Gastroesophageal sphincter (tissue), 4 donors: Measurements from ENCODE around the gene SGMS2. TPM values are rescaled to one million over a fixed set of nuclear protein-coding genes. Genes with fewer than 3 reads are reported as not detected.
"Not testable (repeated sequence)": the region's sequence is repeated elsewhere in the genome, so short reads cannot be mapped to it uniquely, and the experiment has no call there.

Source experiments
- ATAC-seq: fragments of 150-250 bp; one replicate; pipeline ENCODE4 v1.9.1; 2016; ENCODE audit warnings: mild to moderate bottlenecking, moderate library complexity
- H3K27ac ChIP-seq, 4 donors: fragments of 200-600 bp; sonication (generic) in 3 of 4; 1 replicate in 3 of 4; 2 replicates in 1 of 4; pipeline ENCODE4 v1.5.1; 2016 to 2019
- H3K27me3 ChIP-seq: fragments of 200-600 bp; sonication (generic); one replicate; pipeline ENCODE4 v1.5.1; 2019
- H3K36me3 ChIP-seq, 2 donors: fragments of 200-600 bp; sonication (generic); one replicate each; pipeline ENCODE4 v1.5.1; 2019; ENCODE audit warnings: control low read depth in 1 of 2
- H3K4me1 ChIP-seq, 3 donors: fragments of 200-600 bp; sonication (generic); 1 replicate in 2 of 3; 2 replicates in 1 of 3; pipeline ENCODE4 v1.5.1; 2016 to 2019; ENCODE audit warnings: control low read depth in 2 of 3
- H3K4me3 ChIP-seq, 2 donors: fragments of 200-600 bp; sonication (generic); one replicate each; pipeline ENCODE4 v1.5.1; 2019; ENCODE audit warnings: mild to moderate bottlenecking in 1 of 2, moderate library complexity in 1 of 2
- H3K9me3 ChIP-seq, 3 donors: fragments of 200-600 bp; sonication (generic); one replicate each; pipeline ENCODE4 v1.5.1; 2017 to 2019; ENCODE audit warnings: control low read depth in 2 of 3
- CTCF ChIP-seq, 4 experiments: fragments of 200-600 bp in 2 of 4; fragments of 450-650 bp in 2 of 4; sonication (generic) in 1 of 4; IDR thresholded peaks; one replicate each; pipeline ENCODE4 v1.5.1; 2017 to 2019; ENCODE audit warnings: antibody characterized with exemption in 4 of 4, mild to moderate bottlenecking in 2 of 4, moderate library complexity in 2 of 4
- EP300 ChIP-seq: sonication (generic); formaldehyde crosslinking; IDR thresholded peaks from one replicate; pipeline ENCODE4 v1.6.1; 2017; ENCODE audit warnings: antibody characterized with exemption, mild to moderate bottlenecking
- POLR2A ChIP-seq, 2 donors: fragments of 450-650 bp; IDR thresholded peaks; one replicate each; pipeline ENCODE4 v1.6.1; 2017; ENCODE audit warnings: antibody characterized with exemption in 2 of 2, mild to moderate bottlenecking in 2 of 2, moderate library complexity in 1 of 2
- POLR2AphosphoS5 ChIP-seq: sonication (generic); formaldehyde crosslinking; IDR thresholded peaks from one replicate; pipeline ENCODE4 v1.6.1; 2017; ENCODE audit warnings: antibody characterized with exemption
- WGBS, 2 donors: methylation state at CpG; one replicate each; pipeline ENCODE4 v1.1.5; 2018; ENCODE audit warnings: low coverage in 1 of 2; 5-methylcytosine and 5-hydroxymethylcytosine counted together
- total RNA-seq, 4 donors: library from RNA; depleted of rRNA; stranded (reverse); fragments of >200 nt; gene quantifications; one replicate each; pipeline ENCODE4 v1.1.0, GENCODE V29; 2016

SGMS2 gene
- total RNA-seq, 4 donors from 2014 or later = 170 to 499 (median 277) TPM

DNA sequence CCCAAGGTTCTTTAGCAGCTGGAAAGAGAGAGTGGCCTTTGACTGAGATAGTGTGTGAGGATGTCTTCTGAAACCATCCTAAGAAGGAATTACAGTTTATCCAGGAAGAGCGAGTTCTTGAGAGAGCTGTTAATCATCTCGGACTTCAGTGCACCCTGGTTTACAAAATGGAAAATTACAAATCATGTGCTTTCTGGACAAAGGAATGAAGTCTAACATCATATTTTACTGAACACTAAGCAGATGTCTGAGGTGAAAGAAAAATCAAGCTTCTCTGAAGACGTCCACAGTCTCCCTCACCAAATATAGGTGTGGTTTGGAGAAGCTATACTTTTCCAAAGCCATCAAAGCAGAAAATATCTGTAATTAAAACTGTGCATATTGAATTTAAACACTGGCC is 75.8 kb downstream of the SGMS2 start:
- no peak for TF ChIP-seq CTCF (IDR thresholded peaks at IDR 0.05)
- no peak for TF ChIP-seq EP300
- no peak for TF ChIP-seq POLR2A (IDR thresholded peaks at IDR 0.05)
- peak; percentile 45 for TF ChIP-seq POLR2AphosphoS5
- peak; percentile 42 for ATAC-seq
- Histone ChIP-seq H3K9me3 (no peaks in the 10 kb centered on the region), H3K4me1 (peaks cover 14 to 70% (median 31%) of the 10 kb centered on the region in 3 donors), H3K4me3 (no peak overlapping the region), H3K36me3 (peaks cover 0 to 8% of the 10 kb centered on the region in 2 donors), H3K27ac (peak overlapping the region; percentile 77 to 91 (median 86)), H3K27me3 (no peaks in the 10 kb centered on the region)
- 29 to 47% methylated on average over 3 of the region's 3 CpGs for WGBS, 2 donors

DNA sequence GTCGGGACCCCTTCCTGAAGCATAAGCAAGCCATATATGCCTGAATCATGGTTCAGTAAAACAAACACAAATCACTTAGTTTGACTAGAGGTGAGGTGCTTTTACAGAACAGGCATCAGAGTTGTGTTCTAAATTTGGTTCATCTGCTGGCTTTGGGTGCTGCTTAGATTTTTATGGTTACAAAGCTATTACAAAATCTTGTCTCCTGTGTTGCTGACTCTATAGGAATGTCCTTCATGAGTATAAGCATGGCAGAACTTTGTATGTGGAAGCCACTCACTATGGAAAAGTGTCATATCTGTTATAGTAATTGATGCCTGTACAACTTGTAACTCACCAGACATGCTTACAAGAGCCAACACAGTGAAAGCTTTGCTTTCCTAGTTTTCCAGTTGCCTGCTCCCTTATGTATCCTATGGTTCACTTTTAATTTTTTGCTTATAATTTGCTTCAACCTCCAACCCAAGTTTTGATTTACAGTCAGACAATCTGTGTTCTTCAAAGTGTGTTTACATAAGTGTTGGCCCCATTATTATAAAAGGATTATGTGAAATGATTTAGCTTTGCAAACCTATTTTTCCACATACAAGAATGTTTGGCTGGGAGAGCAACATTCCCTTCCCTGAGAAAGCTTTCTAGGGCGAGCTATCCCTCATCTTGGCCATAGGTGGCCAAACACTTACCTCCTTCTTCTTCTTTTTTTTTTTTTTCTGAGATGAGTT is 76.6 kb downstream of the SGMS2 start:
- peak; percentile 52 for ATAC-seq
- no peaks in the 10 kb centered on the region for H3K9me3 ChIP-seq
- no peaks in the 10 kb centered on the region for H3K27me3 ChIP-seq
- no peak overlapping the region for H3K4me3 ChIP-seq
- H3K4me1 ChIP-seq = peaks cover 9 to 62% (median 29%) of the 10 kb centered on the region in 3 donors
- peaks cover 0 to 8% of the 10 kb centered on the region in 2 donors for H3K36me3 ChIP-seq
- 39 to 44% methylated on average over 1 to 2 of the region's 2 CpGs for WGBS, 2 donors
- H3K27ac ChIP-seq = peak overlapping the region; percentile 77 to 91 (median 86)
- TF ChIP-seq CTCF (IDR thresholded peaks at IDR 0.05) = peak in 1 of 4 experiments; percentile 41
- peak; percentile 27 for TF ChIP-seq POLR2AphosphoS5
- TF ChIP-seq POLR2A (IDR thresholded peaks at IDR 0.05) = no peak
- no peak for TF ChIP-seq EP300

GRCh38 chr4:107902715-107903114 is 78.0 kb downstream of the SGMS2 start:
- Histone ChIP-seq H3K36me3 (peaks cover 0 to 8% of the 10 kb centered on the region in 2 donors), H3K27me3 (no peaks in the 10 kb centered on the region), H3K9me3 (no peaks in the 10 kb centered on the region), H3K4me1 (peaks cover 9 to 54% (median 20%) of the 10 kb centered on the region in 3 donors), H3K4me3 (no peak overlapping the region), H3K27ac (peak overlapping the region; percentile 77 to 91 (median 86))
- WGBS, 2 donors = 67 to 74% methylated on average over 2 of the region's 2 CpGs
- ATAC-seq = no peak
- TF ChIP-seq EP300 = no peak

DNA sequence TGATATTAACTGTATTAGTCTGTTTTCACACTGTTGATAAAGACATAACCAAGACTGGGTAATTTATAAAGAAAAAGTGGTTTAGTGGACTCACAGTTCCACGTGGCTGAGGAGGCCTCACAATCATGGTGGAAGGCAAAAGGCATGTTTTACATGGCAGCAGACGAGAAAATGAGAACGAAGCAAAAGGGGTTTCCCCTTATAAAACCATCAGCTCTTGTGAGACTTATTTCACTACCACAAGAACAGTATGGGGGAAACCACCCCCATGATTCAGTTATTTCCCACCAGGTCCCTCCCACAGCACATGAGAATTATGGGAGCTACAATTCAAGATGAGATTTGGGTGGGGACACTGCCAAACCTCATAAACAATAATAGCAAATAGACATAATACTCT is 80.3 kb downstream of the SGMS2 start:
- ATAC-seq, H3K27me3 ChIP-seq, H3K4me3 ChIP-seq, H3K9me3 ChIP-seq, H3K27ac ChIP-seq: not testable (repeated sequence)
- Histone ChIP-seq H3K4me1 (peaks cover 2 to 37% (median 11%) of the 10 kb centered on the region in 3 donors), H3K36me3 (peaks cover 0 to 32% of the 10 kb centered on the region in 2 donors)
- 70 to 86% methylated on average over 3 of the region's 3 CpGs for WGBS, 2 donors

GRCh38 chr4:107906458-107907100 is 81.8 kb downstream of the SGMS2 start:
- H3K27me3 ChIP-seq = no peaks in the 10 kb centered on the region
- H3K4me3 ChIP-seq = no peak overlapping the region
- no peak for TF ChIP-seq EP300
- TF ChIP-seq CTCF (IDR thresholded peaks at IDR 0.05) = no peak
- no peak for TF ChIP-seq POLR2AphosphoS5
- no peak for TF ChIP-seq POLR2A (IDR thresholded peaks at IDR 0.05)
- no peaks in the 10 kb centered on the region for H3K9me3 ChIP-seq
- H3K4me1 ChIP-seq = peaks cover 0 to 23% (median 2%) of the 10 kb centered on the region in 3 donors
- WGBS, 2 donors = 73 to 93% methylated on average over 4 of the region's 4 CpGs
- H3K36me3 ChIP-seq = peaks cover 0 to 44% of the 10 kb centered on the region in 2 donors
- no peak for ATAC-seq
- no peak overlapping the region for H3K27ac ChIP-seq

GRCh38 chr4:107908377-107908776 is 83.6 kb downstream of the SGMS2 start:
- Histone ChIP-seq H3K4me3 (no peak overlapping the region), H3K27me3 (no peaks in the 10 kb centered on the region), H3K36me3 (peaks cover 0 to 41% of the 10 kb centered on the region in 2 donors), H3K27ac (no peak overlapping the region), H3K4me1 (peaks cover 0 to 18% (median 0%) of the 10 kb centered on the region in 3 donors), H3K9me3 (no peaks in the 10 kb centered on the region)
- no peak for ATAC-seq
- WGBS, 2 donors = 88% methylated on average over 4 to 7 of the region's 7 CpGs
- TF ChIP-seq POLR2A (IDR thresholded peaks at IDR 0.05) (no peak), POLR2AphosphoS5 (no peak), CTCF (IDR thresholded peaks at IDR 0.05) (no peak), EP300 (no peak)
